Measurements from ENCODE around the gene KCNJ12. TPM values are rescaled to one million over a fixed set of nuclear protein-coding genes. Genes with fewer than 3 reads are reported as not detected.
"Not testable (repeated sequence)": the region's sequence is repeated elsewhere in the genome, so short reads cannot be mapped to it uniquely, and the experiment has no call there.

The KCNJ12 gene
- total RNA-seq, 2 donors from 2014 or later: 0.82 to 2.2 TPM

DNA sequence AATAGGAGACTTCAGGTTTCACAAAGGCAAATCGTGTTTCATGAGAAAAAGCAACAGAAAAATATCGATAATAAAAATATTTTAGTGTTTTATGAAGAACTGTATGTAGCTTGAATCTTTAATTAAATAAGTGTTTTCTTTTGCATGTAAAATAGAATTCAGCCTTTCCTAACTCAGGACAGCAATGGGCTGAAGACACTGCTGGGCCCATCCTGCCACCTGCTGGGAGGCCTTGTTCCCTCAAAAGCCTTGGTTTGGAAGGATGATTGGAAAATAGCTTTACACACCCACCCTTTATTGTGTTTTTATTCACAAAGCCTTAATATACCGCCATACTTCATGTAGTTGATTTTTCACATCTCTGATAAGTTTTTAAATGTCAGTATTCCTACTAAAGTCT, 73.7 kb downstream of the KCNJ12 start:
- not testable (repeated sequence) for H3K9ac ChIP-seq (ENCODE audit: low read depth in 2 of 2, low read length in 2 of 2); DNase-seq; H3K4me3 ChIP-seq; H3K27me3 ChIP-seq; H3K9me3 ChIP-seq; H3K27ac ChIP-seq; H3K36me3 ChIP-seq; H3K4me1 ChIP-seq
- intact Hi-C loops (cut with DNase I): loop anchor here (5.0 kb wide), 1 partner anchor 173 kb away; no protein-coding TSS in a partner anchor
- TF ChIP-seq, protein P1, sequence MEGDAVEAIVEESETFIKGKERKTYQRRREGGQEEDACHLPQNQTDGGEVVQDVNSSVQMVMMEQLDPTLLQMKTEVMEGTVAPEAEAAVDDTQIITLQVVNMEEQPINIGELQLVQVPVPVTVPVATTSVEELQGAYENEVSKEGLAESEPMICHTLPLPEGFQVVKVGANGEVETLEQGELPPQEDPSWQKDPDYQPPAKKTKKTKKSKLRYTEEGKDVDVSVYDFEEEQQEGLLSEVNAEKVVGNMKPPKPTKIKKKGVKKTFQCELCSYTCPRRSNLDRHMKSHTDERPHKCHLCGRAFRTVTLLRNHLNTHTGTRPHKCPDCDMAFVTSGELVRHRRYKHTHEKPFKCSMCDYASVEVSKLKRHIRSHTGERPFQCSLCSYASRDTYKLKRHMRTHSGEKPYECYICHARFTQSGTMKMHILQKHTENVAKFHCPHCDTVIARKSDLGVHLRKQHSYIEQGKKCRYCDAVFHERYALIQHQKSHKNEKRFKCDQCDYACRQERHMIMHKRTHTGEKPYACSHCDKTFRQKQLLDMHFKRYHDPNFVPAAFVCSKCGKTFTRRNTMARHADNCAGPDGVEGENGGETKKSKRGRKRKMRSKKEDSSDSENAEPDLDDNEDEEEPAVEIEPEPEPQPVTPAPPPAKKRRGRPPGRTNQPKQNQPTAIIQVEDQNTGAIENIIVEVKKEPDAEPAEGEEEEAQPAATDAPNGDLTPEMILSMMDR (IDR thresholded peaks at IDR 0.05): peak; percentile 48

DNA sequence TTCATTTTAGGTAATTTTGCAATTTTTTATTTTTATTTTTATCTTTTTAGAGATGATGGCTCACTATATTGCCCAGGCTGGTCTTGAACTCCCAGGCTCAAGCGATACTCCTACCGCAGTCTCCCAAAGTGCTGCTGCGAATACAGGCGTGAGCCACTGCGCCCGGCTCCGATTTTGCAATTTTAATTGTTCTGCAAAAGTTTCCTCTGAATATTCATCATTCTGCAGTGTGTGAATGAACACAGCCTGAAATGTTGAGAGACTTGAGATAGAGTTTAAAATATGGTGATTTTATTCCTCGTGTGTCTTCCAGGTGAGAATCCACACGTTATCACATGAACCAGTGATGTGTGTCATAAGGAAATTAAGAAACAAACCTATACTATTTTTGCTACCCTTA, 75.8 kb downstream of the KCNJ12 start:
- Histone ChIP-seq H3K27me3 (no peaks in the 10 kb centered on the region), H3K9me3 (no peaks in the 10 kb centered on the region), H3K36me3 (no peaks in the 10 kb centered on the region), H3K4me1 (no peaks in the 10 kb centered on the region), H3K9ac (ENCODE audit: low read depth in 2 of 2, low read length in 2 of 2) (no peak overlapping the region), H3K4me3 (no peak overlapping the region), H3K27ac (no peak overlapping the region)
- TF ChIP-seq, protein P1 (IDR thresholded peaks at IDR 0.05): no peak
- no peak for DNase-seq
- intact Hi-C loops (cut with DNase I): loop anchor here (5.0 kb wide), 1 partner anchor 175 kb away; no protein-coding TSS in a partner anchor

DNA sequence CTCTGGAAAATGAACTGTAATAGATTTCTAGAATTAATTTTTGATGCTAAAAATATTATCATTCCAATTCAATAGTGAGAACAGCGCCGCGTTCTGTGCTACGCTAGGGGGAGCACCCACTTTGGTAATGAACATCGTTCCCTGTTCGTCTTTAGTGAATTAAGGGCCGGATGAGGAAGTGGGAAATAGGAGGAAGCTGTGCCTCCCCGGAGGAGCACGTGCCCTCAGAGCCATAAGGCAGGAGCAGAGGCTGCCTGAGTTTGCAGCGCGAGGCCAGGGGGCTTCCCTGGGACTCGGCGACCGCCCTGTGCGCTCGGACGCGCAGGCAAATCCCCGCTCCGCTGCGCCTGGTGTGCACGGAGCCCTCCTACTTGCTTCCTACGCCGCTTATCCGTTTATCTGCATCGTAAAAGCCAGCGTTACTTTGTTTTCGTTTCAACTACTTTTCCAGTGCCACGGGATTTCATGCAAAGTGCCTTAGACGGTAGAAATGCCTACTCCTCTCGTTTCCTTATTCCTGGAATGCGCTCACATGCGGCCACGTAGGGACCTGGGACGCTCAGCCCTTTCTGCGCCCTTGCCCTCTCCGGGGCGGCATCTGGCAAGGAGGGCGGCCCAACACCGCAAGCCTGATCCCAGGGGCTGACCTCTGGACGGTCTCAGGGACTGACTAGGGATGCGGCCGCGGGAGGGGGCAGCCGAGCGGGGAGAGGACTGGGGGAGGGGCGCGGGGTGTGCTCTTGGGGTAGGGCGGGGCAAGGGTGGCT, 76.4 kb downstream of the KCNJ12 start:
- no peaks in the 10 kb centered on the region for H3K36me3 ChIP-seq
- H3K27me3 ChIP-seq: no peaks in the 10 kb centered on the region
- TF ChIP-seq, protein P1 (IDR thresholded peaks at IDR 0.05): peak; percentile 44
- H3K4me3 ChIP-seq: no peak overlapping the region
- no peak overlapping the region for H3K9ac ChIP-seq (ENCODE audit: low read depth in 2 of 2, low read length in 2 of 2)
- H3K27ac ChIP-seq: no peak overlapping the region
- H3K9me3 ChIP-seq: no peaks in the 10 kb centered on the region
- intact Hi-C loops (cut with DNase I): loop anchor here (5.0 kb wide), 1 partner anchor 175 kb away; no protein-coding TSS in a partner anchor
- DNase-seq: peak; percentile 58
- H3K4me1 ChIP-seq: no peaks in the 10 kb centered on the region

DNA sequence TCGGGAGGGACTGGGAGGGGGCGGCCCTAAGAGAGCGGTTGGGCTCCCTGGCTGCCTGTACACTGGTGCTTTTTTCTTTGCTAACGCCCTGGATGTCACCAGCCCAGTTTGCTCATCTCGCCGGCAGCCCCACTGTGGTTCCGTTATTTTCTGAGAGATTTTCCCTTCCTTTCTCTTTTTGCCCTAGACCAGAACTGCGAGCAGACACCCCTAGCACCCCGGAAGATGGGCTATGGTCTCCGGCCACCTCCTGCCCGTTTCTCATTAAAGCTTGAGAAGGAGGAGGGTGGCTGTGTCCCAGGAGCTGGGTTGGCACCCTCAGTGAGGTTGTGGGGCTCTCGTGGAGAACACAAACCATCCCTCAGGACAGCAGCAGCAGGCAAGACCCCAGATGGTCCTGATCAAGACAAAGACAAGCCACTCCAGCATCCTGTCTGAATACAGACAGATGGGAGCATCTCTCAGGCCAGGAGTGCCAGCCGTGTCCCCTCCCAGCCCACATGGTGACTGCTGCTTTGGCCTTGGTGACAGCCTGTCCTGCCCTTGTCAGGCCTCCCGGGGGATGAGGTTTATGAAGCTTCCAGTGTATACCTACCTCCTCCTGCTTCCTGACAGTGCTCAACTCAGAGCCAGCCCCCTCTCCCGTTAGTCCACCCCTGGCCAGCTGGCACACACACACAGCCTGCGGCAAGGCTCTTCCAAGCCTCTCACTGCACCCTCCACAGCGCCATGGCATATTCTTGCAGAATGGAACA, 77.2 kb downstream of the KCNJ12 start:
- H3K4me3 ChIP-seq: no peak overlapping the region
- intact Hi-C loops (cut with DNase I): loop anchor here (5.0 kb wide), 1 partner anchor 176 kb away; no protein-coding TSS in a partner anchor

DNA sequence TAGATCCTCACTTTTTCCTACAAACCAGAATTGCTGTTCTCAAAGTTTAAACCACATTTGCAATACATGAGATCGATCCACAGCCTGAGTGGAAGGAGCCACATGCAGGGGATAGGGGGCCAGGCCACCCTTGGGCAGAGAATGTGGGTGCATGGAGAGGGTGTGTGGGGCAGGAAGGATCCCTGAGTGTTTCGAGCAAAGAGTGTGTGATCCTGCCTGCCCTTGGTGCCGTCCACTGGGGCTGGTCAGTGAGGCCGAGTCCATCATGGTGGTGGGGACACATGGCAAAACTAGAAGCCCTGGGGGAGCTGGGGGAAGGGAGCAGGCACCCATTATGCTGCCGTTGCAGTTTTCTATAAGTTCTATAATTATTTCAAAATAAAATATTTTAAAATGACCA, 77.8 kb downstream of the KCNJ12 start:
- not testable (repeated sequence) for H3K9me3 ChIP-seq; H3K4me1 ChIP-seq; H3K4me3 ChIP-seq; H3K27ac ChIP-seq; H3K27me3 ChIP-seq; H3K36me3 ChIP-seq; H3K9ac ChIP-seq (ENCODE audit: low read depth in 2 of 2, low read length in 2 of 2); DNase-seq
- intact Hi-C loops (cut with DNase I): loop anchor here (5.0 kb wide), 1 partner anchor 177 kb away; no protein-coding TSS in a partner anchor

More for the DNA sequence above, 77.2 kb downstream of the KCNJ12 start:
- Histone ChIP-seq H3K4me1 (no peaks in the 10 kb centered on the region), H3K27me3 (no peaks in the 10 kb centered on the region), H3K27ac (no peak overlapping the region), H3K9ac (ENCODE audit: low read depth in 2 of 2, low read length in 2 of 2) (no peak overlapping the region), H3K9me3 (no peaks in the 10 kb centered on the region), H3K36me3 (no peaks in the 10 kb centered on the region)
- TF ChIP-seq, protein P1 (IDR thresholded peaks at IDR 0.05): no peak
- DNase-seq: no peak

Data from colonic mucosa (tissue), 4 donors.